Measurements from ENCODE around the gene ZNF605.
"Not testable (repeated sequence)": the region's sequence is repeated elsewhere in the genome, so short reads cannot be mapped to it uniquely, and the experiment has no call there.

Gene ZNF605

GRCh38 chr12:132904718-132905328, 51.3 kb downstream of the ZNF605 start:
- DNase-seq: no peak

- DNase-seq: no peak
Observed at GRCh38 chr12:132899033-132899432, 57.1 kb downstream of the ZNF605 start.

- no peak for DNase-seq
Observed at GRCh38 chr12:132888852-132889251, 67.3 kb downstream of the ZNF605 start.

GRCh38 chr12:132887513-132888351, 68.4 kb downstream of the ZNF605 start, which contains the start of gene CHFR:
TSS of gene CHFR (minus strand) at chr12:132887605. CDS start at chr12:132887328, 277 bp downstream.
- DNase-seq: peak; percentile 56

- no peak for DNase-seq
Observed at GRCh38 chr12:132886529-132887477, 69.3 kb downstream of the ZNF605 start.

GRCh38 chr12:132881818-132882217, 74.3 kb downstream of the ZNF605 start:
- no peak for DNase-seq

- DNase-seq: not testable (repeated sequence)
Observed at GRCh38 chr12:132874620-132875019, 81.5 kb downstream of the ZNF605 start.

GRCh38 chr12:132874175-132874574, 81.9 kb downstream of the ZNF605 start:
- DNase-seq: no peak

- no peak for DNase-seq
Observed at GRCh38 chr12:132873724-132874123, 82.4 kb downstream of the ZNF605 start.

- no peak for DNase-seq
Observed at GRCh38 chr12:132872975-132873421, 83.1 kb downstream of the ZNF605 start.

GRCh38 chr12:132872073-132872855, 83.8 kb downstream of the ZNF605 start:
- DNase-seq: no peak

GRCh38 chr12:132869551-132869950, 86.6 kb downstream of the ZNF605 start:
- DNase-seq: no peak
